Motor neuron (in vitro differentiated cells): ENCODE data around the gene SPDYE6. TPM values are rescaled to one million over a fixed set of nuclear protein-coding genes. Genes with fewer than 3 reads are reported as not detected.
"Not testable (repeated sequence)": the region's sequence is repeated elsewhere in the genome, so short reads cannot be mapped to it uniquely, and the experiment has no call there.

Source experiments
- ATAC-seq, 8 experiments: fragments of 200-7000 bp; cut with Tn5 transposase; replicated peaks in 6 of 8; 2 replicates each; pipeline ENCODE4 v1.8.0; 2021; ENCODE audit warnings: mild to moderate bottlenecking in 8 of 8, moderate library complexity in 8 of 8
- H3K27ac ChIP-seq, 2 donors: fragments of 250-450 bp; sonication (Bioruptor Pico); 2 replicates each; pipeline ENCODE4 v1.9.0; 2021; ENCODE audit warnings: antibody characterized with exemption in 2 of 2, mild to moderate bottlenecking in 2 of 2, moderate library complexity in 1 of 2
- H3K4me1 ChIP-seq, 2 donors: fragments of 250-450 bp; sonication (Bioruptor Pico); replicated peaks in 1 of 2; 2 replicates each; pipeline ENCODE4 v1.6.1; 2021; ENCODE audit warnings: antibody characterized with exemption in 2 of 2, mild to moderate bottlenecking in 2 of 2, moderate library complexity in 1 of 2
- H3K4me3 ChIP-seq, 5 donors: fragments of 250-450 bp; sonication (Bioruptor Pico); 2 replicates each; pipeline ENCODE4 v1.9.0; 2021; ENCODE audit warnings: antibody characterized with exemption in 5 of 5, mild to moderate bottlenecking in 5 of 5, moderate library complexity in 4 of 5
- WGBS, 10 experiments: fragments of 450-650 bp; shearing (Covaris generic); methylation state at CpG; one replicate each; pipeline ENCODE4 v1.0.0; 2022; 5-methylcytosine and 5-hydroxymethylcytosine counted together
- in situ Hi-C, 9 experiments: fragments of 400-800 bp; cut with MboI; loops; one replicate each; pipeline ENCODE4 v1.15.0; 2021; ENCODE audit warnings: low sequenced_read_pairs in 9 of 9, low pct_unique_long_range_greater_than_20kb in 2 of 9; ENCODE audit not compliant: unreplicated experiment in 9 of 9
- total RNA-seq, 8 experiments: library from RNA; unstranded; fragments of 300-600 nt; gene quantifications; 2 replicates each; pipeline versions ENCODE4 v1.2.3 to v1.2.4, GENCODE V29; 2022

The SPDYE6 gene
- 1 to 10 TPM in 2 of 8 experiments, under 1 TPM in 6; 0.11 to 10.0 (median 0.40) TPM for total RNA-seq

- in situ Hi-C loops, ATAC-seq, H3K27ac ChIP-seq, H3K4me3 ChIP-seq, H3K4me1 ChIP-seq: not testable (repeated sequence)
- WGBS, 10 experiments = no CpG with 5 or more reads among the region's 6 CpGs
These were observed at the start of gene SPDYE6 for GRCh38 chr7:102356344-102356743. SPDYE6 (minus strand) TSS chr7:102356444; CDS start chr7:102356023, 421 bp downstream.

GRCh38 chr7:102404862-102405188 lies 48.6 kb upstream of the SPDYE6 start:
- H3K4me3 ChIP-seq, H3K27ac ChIP-seq, H3K4me1 ChIP-seq, in situ Hi-C loops, ATAC-seq: not testable (repeated sequence)
- 80 to 100% (median 92%) methylated on average over 1 to 4 of the region's 5 CpGs; no CpG with 5 or more reads in 4 of the 10 experiments for WGBS, 10 experiments

- Histone ChIP-seq H3K4me3 (no peak overlapping the region), H3K27ac (peak overlapping the region in 1 of 2 donors; percentile 20), H3K4me1 (peaks cover 6% of the 10 kb centered on the region in 2 donors)
- in situ Hi-C loops = no loop called here
- peak; percentile 78 to 98 (median 89) for ATAC-seq
- WGBS, 10 experiments = 50 to 100% (median 68%) methylated on average over 2 to 9 of the region's 15 CpGs; no CpG with 5 or more reads in 4 of the 10 experiments
These were observed 48.0 kb upstream of the SPDYE6 start for GRCh38 chr7:102404005-102404861.

GRCh38 chr7:102403563-102403962 lies 47.3 kb upstream of the SPDYE6 start:
- Histone ChIP-seq H3K27ac (no peak overlapping the region), H3K4me1 (peaks cover 6% of the 10 kb centered on the region in 2 donors), H3K4me3 (no peak overlapping the region)
- in situ Hi-C loops = no loop called here
- ATAC-seq = peak in 1 of 8 experiments; percentile 9
- WGBS, 10 experiments = 83 to 100% (median 94%) methylated on average over 1 to 3 of the region's 3 CpGs; no CpG with 5 or more reads in 6 of the 10 experiments

- H3K27ac ChIP-seq = no peak overlapping the region
- ATAC-seq = no peak
- peaks cover 12 to 14% of the 10 kb centered on the region in 2 donors for H3K4me1 ChIP-seq
- 75 to 100% (median 94%) methylated on average over 2 to 5 of the region's 5 CpGs; no CpG with 5 or more reads in 2 of the 10 experiments for WGBS, 10 experiments
- in situ Hi-C loops = no loop called here
- H3K4me3 ChIP-seq = no peak overlapping the region
These were observed 44.1 kb upstream of the SPDYE6 start for GRCh38 chr7:102400360-102400759.

GRCh38 chr7:102398543-102398942 lies 42.3 kb upstream of the SPDYE6 start:
- in situ Hi-C loops = loop anchor here in 4 of 9 experiments (10.0 to 25.0 kb wide), 2 partner anchors 111 to 114 kb away; partner anchors contain the start of gene SH2B2 (in 4 of the 4)
- no peak overlapping the region for H3K4me3 ChIP-seq
- H3K4me1 ChIP-seq = peaks cover 6 to 7% of the 10 kb centered on the region in 2 donors
- no peak for ATAC-seq
- no peak overlapping the region for H3K27ac ChIP-seq
- WGBS, 10 experiments = 80 to 99% (median 95%) methylated on average over 2 to 8 of the region's 8 CpGs; no CpG with 5 or more reads in 1 of the 10 experiments

- Histone ChIP-seq H3K27ac (peak overlapping the region; percentile 69 to 85), H3K4me1 (peaks cover 6 to 7% of the 10 kb centered on the region in 2 donors), H3K4me3 (peak overlapping the region; percentile 64 to 100 (median 66))
- in situ Hi-C loops = loop anchor here in 4 of 9 experiments (10.0 to 25.0 kb wide), 2 partner anchors 109 to 112 kb away; partner anchors contain the start of gene SH2B2 (in 4 of the 4)
- peak in 2 of 8 experiments; percentile 1 to 6 for ATAC-seq
- 0 to 5% (median 0%) methylated on average over 1 to 8 of the region's 12 CpGs; no CpG with 5 or more reads in 2 of the 10 experiments for WGBS, 10 experiments
These were observed 40.4 kb upstream of the SPDYE6 start for GRCh38 chr7:102396710-102397019.

- H3K4me1 ChIP-seq = peaks cover 6 to 7% of the 10 kb centered on the region in 2 donors
- H3K4me3 ChIP-seq = peak within 1 kb of the TSS; percentile 64 to 100 (median 66)
- peak within 1 kb of the TSS; percentile 90 to 96 for H3K27ac ChIP-seq
- peak; percentile 93 to 99 (median 98) for ATAC-seq
- in situ Hi-C loops = loop anchor here in 4 of 9 experiments (10.0 to 25.0 kb wide), 2 partner anchors 109 to 111 kb away; partner anchors contain the start of gene SH2B2 (in 4 of the 4)
- WGBS, 10 experiments = 0 to 3% (median 0%) methylated on average over 1 to 32 of the region's 59 CpGs; no CpG with 5 or more reads in 3 of the 10 experiments
These were observed 39.8 kb upstream of the SPDYE6 start, which contains the start of gene PRKRIP1 for GRCh38 chr7:102395873-102396709. PRKRIP1 (plus strand) TSS chr7:102396363; CDS start chr7:102396412, 49 bp downstream.

GRCh38 chr7:102395592-102395872 lies 39.3 kb upstream of the SPDYE6 start:
- H3K4me3 ChIP-seq = peak overlapping the region; percentile 64 to 100 (median 66)
- ATAC-seq = peak in 5 of 8 experiments; percentile 10 to 42 (median 37)
- WGBS, 10 experiments = 2 to 35% (median 15%) methylated on average over 1 to 9 of the region's 9 CpGs; no CpG with 5 or more reads in 2 of the 10 experiments
- H3K27ac ChIP-seq = peak overlapping the region; percentile 90 to 96
- in situ Hi-C loops = loop anchor here in 4 of 9 experiments (10.0 to 25.0 kb wide), 2 partner anchors 108 to 111 kb away; partner anchors contain the start of gene SH2B2 (in 4 of the 4)
- peaks cover 6 to 7% of the 10 kb centered on the region in 2 donors for H3K4me1 ChIP-seq

- Histone ChIP-seq H3K4me1 (peaks cover 6 to 7% of the 10 kb centered on the region in 2 donors), H3K4me3 (no peak overlapping the region), H3K27ac (no peak overlapping the region)
- 86 to 100% (median 93%) methylated on average over 3 to 8 of the region's 9 CpGs; no CpG with 5 or more reads in 1 of the 10 experiments for WGBS, 10 experiments
- no peak for ATAC-seq
- in situ Hi-C loops = loop anchor here in 4 of 9 experiments (10.0 to 25.0 kb wide), 2 partner anchors 106 to 109 kb away; partner anchors contain the start of gene SH2B2 (in 4 of the 4)
These were observed 37.2 kb upstream of the SPDYE6 start for GRCh38 chr7:102393467-102393866.

- no peak overlapping the region for H3K27ac ChIP-seq
- no peak overlapping the region for H3K4me3 ChIP-seq
- WGBS, 10 experiments = 80 to 100% (median 83%) methylated on average over 1 of the region's 1 CpG; no CpG with 5 or more reads in 6 of the 10 experiments
- ATAC-seq = no peak
- peaks cover 4% of the 10 kb centered on the region in 2 donors for H3K4me1 ChIP-seq
- in situ Hi-C loops = loop anchor here in 4 of 9 experiments (10.0 to 25.0 kb wide), 2 partner anchors 105 to 108 kb away; partner anchors contain the start of gene SH2B2 (in 4 of the 4)
These were observed 36.1 kb upstream of the SPDYE6 start for GRCh38 chr7:102392330-102392729.
